Erythroblast (primary cell): ENCODE results near the gene PRDM11.

Experiments used
- GATA1 ChIP-seq: IDR thresholded peaks from 2 replicates; pipeline ENCODE4 v1.6.1; 2011; ENCODE audit warnings: low read depth, mild to moderate bottlenecking, control low read depth, low read length, moderate library complexity
- POLR2A ChIP-seq: IDR thresholded peaks from 2 replicates; pipeline ENCODE4 v1.6.1; 2011; ENCODE audit warnings: mild to moderate bottlenecking, low read length

DNA sequence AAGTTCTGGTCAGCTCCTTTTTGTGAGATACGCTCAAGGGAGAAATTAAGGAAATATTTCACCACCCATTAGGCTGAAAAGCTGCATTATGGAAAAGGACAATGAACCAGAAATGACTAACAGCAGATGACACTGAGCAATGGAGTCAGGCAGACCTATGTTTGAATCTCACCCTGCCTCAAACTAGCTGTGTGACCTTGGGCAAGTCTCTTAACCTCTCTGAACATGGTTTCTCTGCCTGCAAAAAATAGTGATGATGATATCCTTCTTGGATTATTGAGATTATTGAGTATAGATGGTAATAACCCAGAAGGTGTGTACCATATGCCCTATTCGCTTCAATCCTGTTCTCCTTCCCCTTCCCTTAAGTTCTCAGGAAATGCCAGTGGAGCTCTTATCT is 2.9 kb upstream of the PRDM11 start:
- TF ChIP-seq POLR2A (no peak), GATA1 (no peak)
